Measurements from ENCODE around the gene CNDP1. TPM values are rescaled to one million over a fixed set of nuclear protein-coding genes. Genes with fewer than 3 reads are reported as not detected.

CNDP1 gene
- total RNA-seq, 4 donors from 2014 or later = 0.53 TPM; not detected in 3

- H3K36me3 ChIP-seq = peaks cover 4 to 98% (median 5%) of the 10 kb centered on the region in 3 donors
- no peaks in the 10 kb centered on the region for H3K27me3 ChIP-seq
- DNase-seq = peak in 1 of 3 donors; percentile 47
- peak overlapping the region in 2 of 4 donors; percentile 9 to 66 for H3K27ac ChIP-seq
- H3K4me1 ChIP-seq = peaks cover 0 to 24% (median 0%) of the 10 kb centered on the region in 4 donors
- H3K9me3 ChIP-seq = no peaks in the 10 kb centered on the region
- H3K4me3 ChIP-seq = no peak overlapping the region
- no peak for TF ChIP-seq POLR2A (IDR thresholded peaks at IDR 0.05)
- TF ChIP-seq, protein P1, sequence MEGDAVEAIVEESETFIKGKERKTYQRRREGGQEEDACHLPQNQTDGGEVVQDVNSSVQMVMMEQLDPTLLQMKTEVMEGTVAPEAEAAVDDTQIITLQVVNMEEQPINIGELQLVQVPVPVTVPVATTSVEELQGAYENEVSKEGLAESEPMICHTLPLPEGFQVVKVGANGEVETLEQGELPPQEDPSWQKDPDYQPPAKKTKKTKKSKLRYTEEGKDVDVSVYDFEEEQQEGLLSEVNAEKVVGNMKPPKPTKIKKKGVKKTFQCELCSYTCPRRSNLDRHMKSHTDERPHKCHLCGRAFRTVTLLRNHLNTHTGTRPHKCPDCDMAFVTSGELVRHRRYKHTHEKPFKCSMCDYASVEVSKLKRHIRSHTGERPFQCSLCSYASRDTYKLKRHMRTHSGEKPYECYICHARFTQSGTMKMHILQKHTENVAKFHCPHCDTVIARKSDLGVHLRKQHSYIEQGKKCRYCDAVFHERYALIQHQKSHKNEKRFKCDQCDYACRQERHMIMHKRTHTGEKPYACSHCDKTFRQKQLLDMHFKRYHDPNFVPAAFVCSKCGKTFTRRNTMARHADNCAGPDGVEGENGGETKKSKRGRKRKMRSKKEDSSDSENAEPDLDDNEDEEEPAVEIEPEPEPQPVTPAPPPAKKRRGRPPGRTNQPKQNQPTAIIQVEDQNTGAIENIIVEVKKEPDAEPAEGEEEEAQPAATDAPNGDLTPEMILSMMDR (IDR thresholded peaks at IDR 0.05) = no peak
These were observed 18.6 kb upstream of the CNDP1 start for GRCh38 chr18:74515620-74516231.

DNA sequence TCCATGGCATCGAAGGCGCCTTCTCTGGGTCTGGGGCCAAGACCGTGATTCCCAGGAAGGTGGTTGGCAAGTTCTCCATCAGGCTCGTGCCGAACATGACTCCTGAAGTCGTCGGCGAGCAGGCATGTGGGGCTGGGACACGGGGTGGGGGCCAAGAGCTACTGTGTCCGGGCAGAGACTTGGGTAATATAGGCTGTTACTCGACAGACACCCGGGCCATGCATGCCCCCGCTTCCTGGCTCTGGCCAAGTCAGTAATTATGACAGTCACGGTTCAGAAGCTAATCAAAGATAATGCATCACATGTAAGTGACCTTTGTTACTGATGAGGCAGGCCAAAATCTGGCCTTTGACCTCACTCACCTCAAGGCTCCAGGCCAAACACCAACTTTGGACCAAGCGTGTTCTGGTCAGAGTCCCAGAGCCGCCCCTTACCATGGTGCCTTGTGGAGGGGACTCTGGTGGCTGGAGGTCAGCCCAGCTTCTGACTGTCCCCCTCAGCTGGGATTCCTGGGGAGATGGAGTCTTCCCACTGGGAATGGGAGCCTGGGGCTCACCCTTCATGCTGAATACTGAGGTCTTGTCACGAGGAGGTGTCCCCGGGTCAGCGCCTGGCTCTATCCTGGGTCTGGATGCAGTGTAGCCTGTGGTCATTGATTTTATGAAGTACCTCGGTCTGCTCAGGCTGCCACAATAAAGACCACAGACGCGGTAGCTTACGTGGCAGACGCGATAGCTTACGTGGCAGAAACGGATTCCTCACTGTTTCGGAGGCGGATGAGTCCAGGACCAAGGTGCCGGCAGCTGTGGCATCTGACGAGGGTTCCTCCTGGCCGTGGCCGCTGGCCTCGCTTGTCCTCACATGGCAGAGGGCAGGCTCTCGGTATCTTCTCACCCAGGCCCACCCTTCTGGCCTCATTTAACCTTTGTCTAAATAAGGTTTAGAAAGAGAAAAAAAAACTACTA lies 17.7 kb upstream of the CNDP1 start:
- Histone ChIP-seq H3K4me1 (peaks cover 0 to 24% (median 0%) of the 10 kb centered on the region in 4 donors), H3K27ac (peak overlapping the region in 3 of 4 donors; percentile 43 to 66 (median 66)), H3K27me3 (no peaks in the 10 kb centered on the region), H3K9me3 (no peaks in the 10 kb centered on the region), H3K4me3 (no peak overlapping the region), H3K36me3 (peaks cover 4 to 96% (median 5%) of the 10 kb centered on the region in 3 donors)
- DNase-seq = peak in 1 of 3 donors; percentile 51
- no peak for TF ChIP-seq POLR2A (IDR thresholded peaks at IDR 0.05)

GRCh38 chr18:74517236-74517630 lies 17.1 kb upstream of the CNDP1 start:
- no peaks in the 10 kb centered on the region for H3K27me3 ChIP-seq
- peak overlapping the region in 3 of 4 donors; percentile 43 to 66 (median 66) for H3K27ac ChIP-seq
- peaks cover 0 to 24% (median 0%) of the 10 kb centered on the region in 4 donors for H3K4me1 ChIP-seq
- no peak overlapping the region for H3K4me3 ChIP-seq
- DNase-seq = peak in 2 of 3 donors; percentile 71 to 82
- H3K9me3 ChIP-seq = no peaks in the 10 kb centered on the region
- H3K36me3 ChIP-seq = peaks cover 4 to 90% (median 5%) of the 10 kb centered on the region in 3 donors
- TF ChIP-seq POLR2A (IDR thresholded peaks at IDR 0.05) = no peak
- TF ChIP-seq, protein P1 (IDR thresholded peaks at IDR 0.05) = no peak

- no peak overlapping the region for H3K27ac ChIP-seq
- no peaks in the 10 kb centered on the region for H3K9me3 ChIP-seq
- no peaks in the 10 kb centered on the region for H3K27me3 ChIP-seq
- peaks cover 4 to 76% (median 4%) of the 10 kb centered on the region in 3 donors for H3K36me3 ChIP-seq
- no peak for TF ChIP-seq POLR2A (IDR thresholded peaks at IDR 0.05)
- TF ChIP-seq, protein P1 (IDR thresholded peaks at IDR 0.05) = no peak
- peak in 1 of 3 donors; percentile 45 for DNase-seq
- no peak overlapping the region for H3K4me3 ChIP-seq
- H3K4me1 ChIP-seq = peaks cover 0 to 35% (median 0%) of the 10 kb centered on the region in 4 donors
These were observed 15.6 kb upstream of the CNDP1 start for GRCh38 chr18:74518456-74519295.

- DNase-seq = no peak
These were observed 14.8 kb upstream of the CNDP1 start for GRCh38 chr18:74519320-74520095.

More at GRCh38 chr18:74519320-74520095, 14.8 kb upstream of the CNDP1 start:
- Histone ChIP-seq H3K27me3 (no peaks in the 10 kb centered on the region), H3K36me3 (peaks cover 0 to 68% (median 4%) of the 10 kb centered on the region in 3 donors), H3K27ac (peak overlapping the region in 1 of 4 donors; percentile 30), H3K4me3 (no peak overlapping the region), H3K4me1 (peaks cover 0 to 43% (median 2%) of the 10 kb centered on the region in 4 donors), H3K9me3 (no peaks in the 10 kb centered on the region)
- TF ChIP-seq, protein P1 (IDR thresholded peaks at IDR 0.05) = no peak
- no peak for TF ChIP-seq POLR2A (IDR thresholded peaks at IDR 0.05)
